Measurements from ENCODE around the gene PLXDC2. TPM values are rescaled to one million over a fixed set of nuclear protein-coding genes. Genes with fewer than 3 reads are reported as not detected.

Gene PLXDC2
- total and polyA plus RNA-seq, 2 experiments from 2014 or later: 13.5 to 19.4 TPM

DNA sequence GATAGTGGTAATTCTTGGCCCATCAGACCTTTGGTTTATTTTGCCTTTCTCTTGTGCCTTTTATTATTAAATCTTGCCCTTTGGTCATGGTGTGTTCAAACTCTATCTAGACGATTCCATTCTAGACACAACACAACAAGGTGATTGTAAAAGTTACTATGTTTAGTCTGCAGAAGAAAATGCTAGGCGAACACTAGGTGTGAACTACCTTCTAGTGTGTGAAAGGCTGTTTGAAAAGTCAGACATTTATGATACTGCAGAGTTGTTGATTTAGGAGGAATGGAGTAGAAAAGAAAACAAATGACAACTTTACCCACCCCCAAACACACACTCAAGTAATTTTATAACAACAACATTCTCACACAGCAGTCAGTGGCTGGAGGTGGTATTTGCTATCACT is 103.4 kb downstream of the PLXDC2 start:
- H3K27ac ChIP-seq (ENCODE audit: low read depth): no peak overlapping the region
- no peak for TF ChIP-seq EZH2 (IDR thresholded peaks at IDR 0.05; ENCODE audit: low read depth, unreplicated experiment)
- DNase-seq (ENCODE audit: low spot score): no peak
- H3F3A ChIP-seq (replicated peaks; ENCODE audit: low read depth): no peaks in the 10 kb centered on the region
- no peak overlapping the region for H2AFZ ChIP-seq
- ATAC-seq: no peak
- no peaks in the 10 kb centered on the region for H3K9me3 Mint-ChIP-seq
- no peaks in the 10 kb centered on the region for H3K27me3 ChIP-seq (ENCODE audit: insufficient read depth)
- H3K27ac Mint-ChIP-seq: no peak overlapping the region
- H3K4me1 ChIP-seq (ENCODE audit: insufficient read depth): peaks cover 30% of the 10 kb centered on the region
- peaks cover 65% of the 10 kb centered on the region for H3K79me2 ChIP-seq (replicated peaks; ENCODE audit: insufficient read depth)
- H3K9me2 ChIP-seq (ENCODE audit: insufficient read depth): no peaks in the 10 kb centered on the region
- H3K4me3 ChIP-seq: no peak overlapping the region
- H3K4me1 Mint-ChIP-seq: peaks cover 44% of the 10 kb centered on the region
- H3K4me2 ChIP-seq: peak overlapping the region; percentile 24; the same call in 1 of the 2 replicates
- H3K27me3 Mint-ChIP-seq (ENCODE audit: insufficient read depth, low read depth, poor library complexity): peaks cover 3% of the 10 kb centered on the region
- H3K36me3 ChIP-seq (ENCODE audit: insufficient read depth): no peaks in the 10 kb centered on the region
- peaks cover 6% of the 10 kb centered on the region; the same call in 1 of the 3 replicates for H3K36me3 Mint-ChIP-seq (ENCODE audit: low read depth)
- H3K4me3 Mint-ChIP-seq: no peak overlapping the region
- H4K20me1 ChIP-seq (replicated peaks; ENCODE audit: insufficient read depth): no peaks in the 10 kb centered on the region

DNA sequence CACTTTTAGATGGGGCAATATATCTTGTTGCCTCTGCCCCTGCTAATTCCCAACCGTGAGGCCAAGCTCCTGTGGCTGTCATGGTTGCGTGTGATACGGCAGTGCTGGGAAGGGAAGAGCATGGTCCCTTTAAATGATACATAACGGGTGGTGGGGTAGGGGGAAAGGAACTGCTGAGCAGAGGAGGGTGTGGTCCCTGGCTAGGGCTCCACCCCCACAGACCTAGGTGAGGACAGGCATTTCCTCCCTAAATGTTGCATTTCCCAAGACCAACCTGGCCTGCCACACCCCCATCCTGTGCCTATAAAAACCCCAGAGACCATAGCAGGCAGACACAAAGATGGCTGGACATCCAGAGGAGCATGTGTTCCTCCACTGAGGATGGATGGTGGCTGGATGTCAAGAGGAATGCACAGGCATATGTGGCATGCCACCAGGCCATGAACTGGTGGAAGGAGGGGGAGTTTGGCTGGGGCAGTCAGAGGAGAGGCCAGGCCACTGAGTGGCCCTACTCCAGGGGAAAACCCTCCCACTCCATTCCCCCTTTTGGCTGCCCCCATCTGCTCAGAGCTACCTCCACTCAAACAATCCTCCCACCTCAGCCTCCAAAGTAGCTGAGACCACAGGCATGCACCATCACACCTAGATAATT is 104.0 kb downstream of the PLXDC2 start:
- Histone ChIP-seq H3K4me3 (no peak overlapping the region), H3K4me1 (ENCODE audit: insufficient read depth) (peaks cover 32% of the 10 kb centered on the region), H3K36me3 (ENCODE audit: insufficient read depth) (no peaks in the 10 kb centered on the region), H2AFZ (no peak overlapping the region), H3F3A (replicated peaks; ENCODE audit: low read depth) (no peaks in the 10 kb centered on the region), H3K79me2 (replicated peaks; ENCODE audit: insufficient read depth) (peaks cover 67% of the 10 kb centered on the region), H3K27me3 (ENCODE audit: insufficient read depth) (no peaks in the 10 kb centered on the region), H3K27ac (ENCODE audit: low read depth) (no peak overlapping the region), H4K20me1 (replicated peaks; ENCODE audit: insufficient read depth) (no peaks in the 10 kb centered on the region), H3K4me2 (peak overlapping the region; percentile 24; the same call in 1 of the 2 replicates), H3K9me2 (ENCODE audit: insufficient read depth) (no peaks in the 10 kb centered on the region)
- Mint-ChIP-seq H3K4me1 (peaks cover 49% of the 10 kb centered on the region), H3K9me3 (no peaks in the 10 kb centered on the region), H3K36me3 (ENCODE audit: low read depth) (peaks cover 3% of the 10 kb centered on the region; the same call in 1 of the 3 replicates), H3K4me3 (no peak overlapping the region), H3K27ac (no peak overlapping the region), H3K27me3 (ENCODE audit: insufficient read depth, low read depth, poor library complexity) (peaks cover 4% of the 10 kb centered on the region)
- DNase-seq (ENCODE audit: low spot score) (no peak), ATAC-seq (peak; percentile 38; the same call in 1 of the 3 replicates)
- no peak for TF ChIP-seq EZH2phosphoT487 (IDR thresholded peaks at IDR 0.05; ENCODE audit: unreplicated experiment)
- TF ChIP-seq STAT1 (IDR thresholded peaks at IDR 0.05; ENCODE audit: unreplicated experiment): no peak
- TF ChIP-seq, protein P1, sequence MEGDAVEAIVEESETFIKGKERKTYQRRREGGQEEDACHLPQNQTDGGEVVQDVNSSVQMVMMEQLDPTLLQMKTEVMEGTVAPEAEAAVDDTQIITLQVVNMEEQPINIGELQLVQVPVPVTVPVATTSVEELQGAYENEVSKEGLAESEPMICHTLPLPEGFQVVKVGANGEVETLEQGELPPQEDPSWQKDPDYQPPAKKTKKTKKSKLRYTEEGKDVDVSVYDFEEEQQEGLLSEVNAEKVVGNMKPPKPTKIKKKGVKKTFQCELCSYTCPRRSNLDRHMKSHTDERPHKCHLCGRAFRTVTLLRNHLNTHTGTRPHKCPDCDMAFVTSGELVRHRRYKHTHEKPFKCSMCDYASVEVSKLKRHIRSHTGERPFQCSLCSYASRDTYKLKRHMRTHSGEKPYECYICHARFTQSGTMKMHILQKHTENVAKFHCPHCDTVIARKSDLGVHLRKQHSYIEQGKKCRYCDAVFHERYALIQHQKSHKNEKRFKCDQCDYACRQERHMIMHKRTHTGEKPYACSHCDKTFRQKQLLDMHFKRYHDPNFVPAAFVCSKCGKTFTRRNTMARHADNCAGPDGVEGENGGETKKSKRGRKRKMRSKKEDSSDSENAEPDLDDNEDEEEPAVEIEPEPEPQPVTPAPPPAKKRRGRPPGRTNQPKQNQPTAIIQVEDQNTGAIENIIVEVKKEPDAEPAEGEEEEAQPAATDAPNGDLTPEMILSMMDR (conservative IDR thresholded peaks at IDR 0.05; ENCODE audit: low read depth in 2 of 2): no peak
- TF ChIP-seq EZH2 (IDR thresholded peaks at IDR 0.05; ENCODE audit: low read depth, unreplicated experiment): no peak

DNA sequence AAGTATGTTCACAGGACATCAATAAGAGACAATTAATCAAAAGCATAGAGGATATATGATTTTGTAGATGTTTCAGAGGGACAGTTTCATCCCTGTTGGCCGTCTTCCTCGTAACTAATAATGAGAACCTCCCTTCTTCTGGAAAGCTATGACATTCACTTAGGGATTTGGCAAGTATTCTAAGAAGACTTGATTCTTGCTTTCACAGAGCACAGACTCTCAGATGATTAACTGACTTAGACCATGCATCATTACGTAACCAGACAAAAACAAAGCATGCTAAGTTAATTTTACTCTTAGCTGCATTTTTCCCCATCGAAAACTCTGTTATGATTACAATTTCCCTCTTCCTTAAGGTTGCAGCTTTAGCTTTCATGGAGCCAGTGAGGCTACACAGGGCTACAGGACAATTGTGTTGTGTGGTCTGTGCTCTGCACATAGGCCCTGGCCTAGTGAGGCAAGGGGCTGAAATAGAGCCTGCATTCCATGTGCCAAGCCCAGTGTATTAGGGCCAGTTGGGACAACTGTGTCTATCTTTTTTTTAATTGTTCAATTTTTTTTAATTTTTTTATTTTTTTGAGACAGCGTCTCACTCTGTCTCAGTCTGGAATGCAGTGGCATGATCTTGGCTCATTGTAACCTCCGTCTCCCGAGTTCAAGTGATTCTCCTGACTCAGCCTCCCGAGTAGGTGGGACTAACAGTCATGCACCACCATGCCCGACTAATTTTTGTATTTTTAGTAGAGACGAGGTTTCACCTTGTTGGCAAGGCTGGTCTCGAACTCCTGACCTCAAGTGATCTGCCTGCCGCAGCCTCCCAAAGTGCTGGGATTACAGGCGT is 105.3 kb downstream of the PLXDC2 start:
- peaks cover 43% of the 10 kb centered on the region for H3K4me1 ChIP-seq (ENCODE audit: insufficient read depth)
- H2AFZ ChIP-seq: no peak overlapping the region
- H3K79me2 ChIP-seq (replicated peaks; ENCODE audit: insufficient read depth): peaks cover 73% of the 10 kb centered on the region
- TF ChIP-seq JUNB (IDR thresholded peaks at IDR 0.05; ENCODE audit: unreplicated experiment) (no peak), ZNF114 (CRISPR knock-in tag; IDR thresholded peaks at IDR 0.05) (no peak), CREB1 (CRISPR knock-in tag; IDR thresholded peaks at IDR 0.05; ENCODE audit: low read depth) (no peak)
- TF ChIP-seq, protein P2, sequence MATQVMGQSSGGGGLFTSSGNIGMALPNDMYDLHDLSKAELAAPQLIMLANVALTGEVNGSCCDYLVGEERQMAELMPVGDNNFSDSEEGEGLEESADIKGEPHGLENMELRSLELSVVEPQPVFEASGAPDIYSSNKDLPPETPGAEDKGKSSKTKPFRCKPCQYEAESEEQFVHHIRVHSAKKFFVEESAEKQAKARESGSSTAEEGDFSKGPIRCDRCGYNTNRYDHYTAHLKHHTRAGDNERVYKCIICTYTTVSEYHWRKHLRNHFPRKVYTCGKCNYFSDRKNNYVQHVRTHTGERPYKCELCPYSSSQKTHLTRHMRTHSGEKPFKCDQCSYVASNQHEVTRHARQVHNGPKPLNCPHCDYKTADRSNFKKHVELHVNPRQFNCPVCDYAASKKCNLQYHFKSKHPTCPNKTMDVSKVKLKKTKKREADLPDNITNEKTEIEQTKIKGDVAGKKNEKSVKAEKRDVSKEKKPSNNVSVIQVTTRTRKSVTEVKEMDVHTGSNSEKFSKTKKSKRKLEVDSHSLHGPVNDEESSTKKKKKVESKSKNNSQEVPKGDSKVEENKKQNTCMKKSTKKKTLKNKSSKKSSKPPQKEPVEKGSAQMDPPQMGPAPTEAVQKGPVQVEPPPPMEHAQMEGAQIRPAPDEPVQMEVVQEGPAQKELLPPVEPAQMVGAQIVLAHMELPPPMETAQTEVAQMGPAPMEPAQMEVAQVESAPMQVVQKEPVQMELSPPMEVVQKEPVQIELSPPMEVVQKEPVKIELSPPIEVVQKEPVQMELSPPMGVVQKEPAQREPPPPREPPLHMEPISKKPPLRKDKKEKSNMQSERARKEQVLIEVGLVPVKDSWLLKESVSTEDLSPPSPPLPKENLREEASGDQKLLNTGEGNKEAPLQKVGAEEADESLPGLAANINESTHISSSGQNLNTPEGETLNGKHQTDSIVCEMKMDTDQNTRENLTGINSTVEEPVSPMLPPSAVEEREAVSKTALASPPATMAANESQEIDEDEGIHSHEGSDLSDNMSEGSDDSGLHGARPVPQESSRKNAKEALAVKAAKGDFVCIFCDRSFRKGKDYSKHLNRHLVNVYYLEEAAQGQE (IDR thresholded peaks at IDR 0.05; ENCODE audit: unreplicated experiment): no peak
- no peak for ATAC-seq
- no peaks in the 10 kb centered on the region for H3K9me3 Mint-ChIP-seq
- no peaks in the 10 kb centered on the region for H3F3A ChIP-seq (replicated peaks; ENCODE audit: low read depth)
- no peak overlapping the region for H3K27ac Mint-ChIP-seq
- H3K27me3 Mint-ChIP-seq (ENCODE audit: insufficient read depth, low read depth, poor library complexity): peaks cover 3% of the 10 kb centered on the region
- peaks cover 58% of the 10 kb centered on the region for H3K4me1 Mint-ChIP-seq
- no peak overlapping the region for H3K27ac ChIP-seq (ENCODE audit: low read depth)
- H3K4me3 ChIP-seq: no peak overlapping the region
- no peak overlapping the region for H3K4me3 Mint-ChIP-seq
- no peaks in the 10 kb centered on the region; the same call in 2 of the 3 replicates for H3K36me3 Mint-ChIP-seq (ENCODE audit: low read depth)
- no peaks in the 10 kb centered on the region for H3K27me3 ChIP-seq (ENCODE audit: insufficient read depth)
- DNase-seq (ENCODE audit: low spot score): no peak
- no peak overlapping the region for H3K4me2 ChIP-seq
- H3K36me3 ChIP-seq (ENCODE audit: insufficient read depth): no peaks in the 10 kb centered on the region
- H3K9me2 ChIP-seq (ENCODE audit: insufficient read depth): no peaks in the 10 kb centered on the region
- H4K20me1 ChIP-seq (replicated peaks; ENCODE audit: insufficient read depth): no peaks in the 10 kb centered on the region; the same call in 1 of the 2 replicates
